GM19324 (cell line): ENCODE measurements around the gene SP3.
"Not testable (repeated sequence)": the region's sequence is repeated elsewhere in the genome, so short reads cannot be mapped to it uniquely, and the experiment has no call there.

Experiments
- ATAC-seq: cut with Tn5 transposase; IDR thresholded peaks from one replicate; pipeline ENCODE4 v1.9.1; 2021; ENCODE audit warnings: mild to moderate bottlenecking, moderate library complexity; ENCODE audit not compliant: unreplicated experiment, low FRiP score

The SP3 gene

DNA sequence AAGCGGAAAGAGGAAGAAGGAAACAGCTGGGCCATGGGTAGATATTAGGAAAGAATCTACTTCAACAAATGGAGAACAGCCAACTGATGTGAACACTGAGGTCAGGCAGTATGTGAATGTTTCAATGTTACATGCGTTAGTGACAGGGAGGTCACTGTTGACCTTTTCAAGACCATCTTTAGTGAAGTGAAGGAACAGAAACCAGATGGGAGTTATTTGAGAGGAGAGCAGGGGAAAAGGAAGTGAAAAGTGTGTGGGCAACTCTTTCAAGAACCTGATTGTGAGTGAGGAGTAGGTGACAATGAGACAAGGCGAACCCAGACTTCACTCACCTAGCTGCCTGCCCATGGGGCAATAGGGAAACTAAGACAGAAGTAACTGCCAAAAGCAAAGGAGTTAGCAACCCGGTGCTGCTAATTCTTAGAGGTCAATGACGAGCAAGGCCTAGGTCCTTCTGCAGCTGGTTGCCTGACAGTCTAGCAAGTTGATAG lies 67.0 kb downstream of the SP3 start:
- peak; percentile 88 for ATAC-seq

- ATAC-seq, result no peak
Observed at GRCh38 chr2:173896755-173897154, 68.4 kb downstream of the SP3 start.

DNA sequence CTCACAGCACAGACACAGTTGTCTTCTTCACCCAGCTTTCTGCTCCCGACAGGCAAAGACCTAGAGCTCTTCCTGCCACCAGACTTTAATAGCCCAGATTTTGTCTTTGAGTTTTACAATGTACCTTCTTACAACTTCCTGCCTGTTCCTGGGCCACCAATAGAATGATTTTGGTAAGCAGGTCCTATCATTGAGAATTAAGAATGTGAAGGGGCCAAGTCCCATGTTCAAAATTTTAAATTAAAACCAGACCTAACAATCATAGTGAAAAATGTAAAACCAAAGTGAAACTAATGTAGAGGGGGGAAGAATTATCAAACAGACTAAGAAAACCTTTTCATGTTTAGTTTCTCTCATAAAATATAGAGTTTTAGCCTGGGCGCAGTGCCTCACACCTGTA lies 72.8 kb downstream of the SP3 start:
- no peak for ATAC-seq

DNA sequence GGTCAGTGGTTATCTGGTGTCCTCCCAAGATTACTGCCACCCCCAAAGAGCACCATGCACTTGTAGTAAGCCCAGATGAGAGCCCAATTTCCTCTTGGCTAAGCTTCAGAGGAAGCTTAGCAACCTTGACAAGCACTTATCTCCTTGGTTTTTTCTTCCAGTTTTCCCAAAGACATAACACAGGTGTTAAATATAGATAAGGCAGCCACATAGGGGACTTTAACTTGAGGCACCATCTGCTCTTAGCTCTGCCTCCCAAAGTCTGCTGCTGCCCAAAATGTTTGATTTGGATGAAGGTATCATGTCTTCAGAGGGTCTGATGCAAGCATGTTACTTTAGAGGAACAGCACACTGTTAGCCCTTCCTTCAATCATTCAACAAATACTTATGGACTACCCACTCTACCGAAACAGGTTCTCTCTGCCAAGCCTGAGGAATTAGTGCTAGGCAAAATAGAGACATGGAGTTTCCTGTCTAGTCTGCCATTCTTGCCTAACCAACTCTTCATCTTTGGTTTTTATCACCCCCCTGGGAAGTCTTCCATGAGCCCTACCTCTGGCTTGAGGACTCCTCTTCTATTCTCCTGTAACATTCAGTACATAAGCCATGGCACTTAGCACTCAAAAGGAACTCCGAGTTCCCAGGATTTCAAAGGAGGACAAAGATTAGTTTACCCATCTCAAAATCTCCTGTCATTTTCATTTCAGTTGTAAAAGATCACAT lies 73.7 kb downstream of the SP3 start:
- ATAC-seq, result no peak

DNA sequence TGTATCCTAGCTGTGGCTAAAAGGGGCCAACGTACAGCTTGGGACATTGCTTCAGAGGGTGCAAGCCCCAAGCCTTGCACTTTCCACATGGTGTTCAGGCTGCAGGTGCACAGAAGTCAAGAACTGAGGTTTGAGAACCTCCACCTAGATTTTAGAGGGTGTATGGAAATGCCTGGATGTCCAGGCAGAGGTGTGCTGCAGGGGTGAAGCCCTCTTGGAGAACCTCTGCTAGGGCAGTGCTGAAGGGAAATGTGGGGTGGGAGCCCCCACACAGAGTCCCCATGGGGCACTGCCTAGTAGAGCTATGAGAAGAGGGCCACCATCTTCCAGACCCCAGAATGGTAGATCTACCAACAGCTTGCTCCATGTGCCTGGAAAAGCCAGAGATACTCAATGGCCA lies 75.7 kb downstream of the SP3 start:
- ATAC-seq, result not testable (repeated sequence)

DNA sequence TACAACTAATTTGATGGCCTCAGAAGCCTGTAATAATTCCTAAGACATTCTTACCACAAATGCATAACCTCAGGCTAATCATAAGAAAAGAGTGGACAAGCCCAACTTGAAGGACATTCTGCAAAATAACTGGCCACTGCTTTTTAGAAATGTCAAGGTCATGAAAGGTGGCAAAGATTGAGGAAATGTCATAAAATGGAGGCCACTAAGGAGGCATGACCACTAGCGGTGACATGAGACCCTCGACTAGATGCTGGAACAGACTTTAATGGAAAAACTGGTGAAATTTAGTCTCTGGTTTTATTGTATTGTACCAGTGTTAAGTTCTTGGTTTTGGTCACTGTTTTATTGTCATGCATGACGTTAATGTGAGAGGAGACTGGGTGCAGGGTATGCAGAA lies 78.6 kb downstream of the SP3 start:
- ATAC-seq, result no peak

GRCh38 chr2:173884025-173884802 lies 81.0 kb downstream of the SP3 start:
- no peak for ATAC-seq

- ATAC-seq, result no peak
Observed at GRCh38 chr2:173881886-173882285, 83.3 kb downstream of the SP3 start.

GRCh38 chr2:173881461-173881860 lies 83.7 kb downstream of the SP3 start:
- ATAC-seq, result no peak

- ATAC-seq, result no peak
Observed at GRCh38 chr2:173880561-173880960, 84.6 kb downstream of the SP3 start.

GRCh38 chr2:173876833-173877413 lies 88.2 kb downstream of the SP3 start:
- ATAC-seq, result no peak

DNA sequence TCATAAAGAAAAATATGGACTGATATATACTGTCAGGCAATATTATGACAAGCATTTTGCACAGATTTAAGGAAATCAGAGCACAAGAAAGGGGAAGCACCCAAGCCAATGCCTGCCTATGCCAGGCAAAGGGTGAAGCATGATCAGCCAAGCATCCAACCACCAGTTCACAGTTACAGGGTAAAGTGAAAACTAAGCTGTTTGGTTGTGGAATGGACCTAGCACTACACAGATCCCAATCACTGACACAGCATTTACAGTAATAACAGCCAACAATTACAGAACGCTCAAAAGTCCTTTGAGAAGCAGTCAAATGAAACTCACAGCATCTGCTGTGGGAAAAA lies 90.3 kb downstream of the SP3 start:
- peak; percentile 96 for ATAC-seq

DNA sequence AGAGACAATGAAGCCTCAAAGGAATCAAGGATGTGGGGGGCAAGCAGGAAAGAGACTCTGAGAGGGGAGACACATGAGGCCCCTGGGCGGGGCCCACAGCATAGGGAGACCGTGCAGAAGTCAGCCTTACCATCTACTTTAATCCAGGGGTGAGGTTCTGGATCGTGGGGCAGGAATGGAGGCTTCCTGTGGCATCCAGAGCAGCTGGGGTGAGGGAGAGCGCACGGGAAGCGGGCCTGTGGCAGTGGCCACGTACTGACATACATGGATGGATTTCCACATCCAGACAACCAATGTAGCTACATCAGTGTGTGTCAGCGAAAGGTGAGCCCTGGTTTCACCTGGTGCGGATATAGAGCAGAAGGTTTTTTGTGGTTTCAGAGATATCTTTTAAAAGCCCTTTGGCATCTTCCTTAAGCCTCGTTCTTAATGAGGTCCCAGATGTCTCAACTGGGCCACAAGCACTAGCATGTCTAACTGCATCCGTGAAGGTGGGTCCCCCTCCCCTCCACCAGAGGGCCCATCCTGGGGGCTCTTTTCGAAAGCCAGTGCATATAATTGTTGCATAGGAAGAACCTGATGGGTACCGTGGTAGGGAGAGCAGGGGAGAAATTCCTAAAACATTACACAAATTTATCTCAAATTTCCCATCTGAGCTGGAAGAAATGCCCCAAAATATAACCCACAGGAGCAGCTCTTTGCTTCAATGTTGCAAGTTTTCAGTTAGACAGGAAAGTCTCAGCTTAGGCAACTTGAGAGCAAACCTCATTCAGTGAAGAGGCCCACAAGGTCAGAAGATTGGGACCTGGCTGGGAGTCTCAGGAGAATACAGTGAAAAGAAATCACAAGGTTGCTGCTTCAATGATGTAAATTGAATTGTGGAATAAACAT lies 90.9 kb downstream of the SP3 start:
- ATAC-seq, result peak; percentile 28

GRCh38 chr2:173872714-173873113 lies 92.5 kb downstream of the SP3 start:
- no peak for ATAC-seq

DNA sequence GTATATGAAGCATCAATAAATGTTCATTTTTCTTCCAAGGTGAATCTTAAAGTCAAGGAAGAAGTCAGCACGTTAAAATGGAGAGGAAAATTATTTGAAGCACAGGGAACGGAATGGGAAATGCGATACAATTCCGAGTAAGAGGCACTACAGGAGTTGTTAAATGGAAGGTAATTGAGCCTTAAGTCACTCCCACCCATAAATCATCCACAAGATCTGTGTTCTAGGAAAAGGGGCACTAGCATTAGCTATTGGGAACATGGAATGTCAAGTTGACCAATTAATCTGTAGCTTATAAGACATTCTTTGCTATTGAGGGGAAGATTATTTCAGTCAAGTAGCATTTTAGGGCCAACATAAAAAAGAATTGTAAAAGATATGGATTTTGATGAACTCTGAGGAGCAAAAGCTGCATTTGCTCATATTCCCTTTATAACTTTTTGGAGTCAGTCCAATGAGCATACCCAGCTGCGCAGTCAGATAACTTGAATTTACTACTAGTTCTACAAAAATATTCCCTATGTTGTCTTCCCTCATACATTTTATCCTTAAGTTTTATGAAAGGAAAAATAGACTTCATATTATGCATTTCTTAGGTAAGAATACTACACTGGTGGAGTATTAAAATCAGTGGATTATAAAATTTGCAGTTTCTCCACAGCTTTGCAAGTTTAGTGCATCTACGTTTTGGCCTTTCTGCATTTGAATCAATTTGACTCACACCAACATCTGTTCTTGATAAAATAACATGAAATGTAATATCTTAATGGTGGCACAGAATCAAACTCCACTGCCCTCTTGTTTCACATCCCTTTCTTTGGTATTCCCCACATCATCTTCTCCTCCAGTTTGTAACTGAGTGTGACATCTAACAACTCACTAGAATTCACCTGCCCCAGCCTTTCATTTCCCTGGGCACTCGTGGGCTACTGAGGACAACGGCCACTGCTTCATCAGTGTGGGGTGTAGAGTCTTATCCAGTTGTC lies 95.6 kb downstream of the SP3 start:
- ATAC-seq, result no peak

- ATAC-seq, result no peak
Observed at GRCh38 chr2:173868406-173868805, 96.8 kb downstream of the SP3 start.

DNA sequence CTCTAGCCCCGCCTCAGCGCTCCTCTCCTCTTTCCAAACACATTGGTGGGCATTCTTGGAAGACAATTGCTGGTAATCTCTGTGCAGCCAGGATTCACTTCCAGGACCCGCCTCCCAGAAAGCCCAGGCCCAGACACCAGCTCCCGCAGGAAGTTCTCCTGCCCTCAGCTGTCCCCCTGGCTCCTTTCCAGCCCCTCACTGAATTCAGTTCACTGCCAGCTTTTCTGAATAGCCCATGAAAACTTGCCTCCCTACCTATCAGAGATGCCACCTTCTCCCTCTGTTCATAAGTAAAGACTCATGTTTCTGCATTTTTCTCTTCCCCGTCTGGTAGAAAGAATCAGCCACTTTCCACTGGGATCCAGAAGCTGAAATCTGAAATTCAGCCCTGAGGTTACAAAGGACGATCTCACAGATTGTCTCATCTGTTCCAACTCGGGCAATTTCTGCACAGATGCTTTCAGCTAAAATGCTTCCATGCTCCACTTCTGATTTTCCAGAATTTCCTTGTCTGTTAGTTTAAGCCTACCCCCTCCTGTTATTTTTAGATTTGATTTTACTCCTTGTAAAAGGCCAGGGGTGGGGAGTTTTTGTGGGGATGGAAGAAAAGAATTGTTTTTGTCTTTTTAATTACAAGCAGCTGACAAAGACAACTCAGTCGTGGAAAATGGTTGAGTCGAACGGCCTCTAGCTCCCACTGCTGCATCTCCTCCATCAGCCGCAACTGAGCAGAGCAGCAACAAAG lies 98.1 kb downstream of the SP3 start:
- no peak for ATAC-seq

DNA sequence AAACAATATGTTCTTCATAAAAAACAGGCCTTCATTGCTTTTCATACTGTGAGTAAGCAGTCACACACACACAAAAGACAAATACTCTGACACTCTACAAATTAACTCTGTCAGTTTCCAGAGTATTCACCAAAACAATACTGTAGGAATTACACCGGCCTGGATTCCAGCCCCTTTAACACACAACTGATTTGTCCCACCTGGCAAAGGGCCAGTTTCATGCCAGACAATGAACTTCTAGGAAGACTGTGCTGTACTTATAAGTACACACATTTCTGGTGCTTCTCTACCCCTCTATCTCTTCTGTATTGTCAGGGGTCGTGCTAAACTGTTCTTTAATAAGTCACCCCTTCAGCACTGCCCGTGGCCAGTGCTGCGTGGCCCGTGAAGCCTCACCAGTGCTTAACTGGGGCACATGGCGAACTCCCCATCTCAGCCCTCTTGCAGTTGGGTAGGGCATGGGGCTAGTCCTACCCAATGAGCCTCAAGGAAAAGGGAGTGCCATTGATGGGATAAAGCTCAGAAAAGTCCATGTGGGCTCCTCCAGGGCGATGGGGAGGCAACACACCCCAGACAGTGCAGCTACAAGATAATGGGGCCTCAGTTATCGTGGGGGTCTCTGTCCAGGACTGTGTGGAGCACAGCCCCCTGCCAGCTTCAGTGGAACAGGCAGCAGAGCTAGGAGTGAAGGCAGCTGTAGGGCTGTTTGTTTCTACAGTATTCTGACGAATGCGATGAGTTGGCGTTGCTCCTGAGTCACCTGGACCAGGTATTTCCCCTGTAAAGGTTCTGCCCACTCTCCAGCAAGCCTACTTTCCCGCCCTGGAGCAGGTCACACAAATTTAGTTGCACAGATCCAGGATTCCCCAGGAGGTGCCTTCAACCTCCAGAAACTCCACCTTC lies 99.0 kb downstream of the SP3 start:
- no peak for ATAC-seq
